GM18520 (cell line): ENCODE results near the gene UNC5C.
A peak's percentile ranks its signal among the peaks of the same experiment; 100 is the strongest.
"Not testable (repeated sequence)": the region's sequence is repeated elsewhere in the genome, so short reads cannot be mapped to it uniquely, and the experiment has no call there.

Experiments used
- ATAC-seq: cut with Tn5 transposase; IDR thresholded peaks from one replicate; pipeline ENCODE4 v1.9.1; 2021; ENCODE audit not compliant: unreplicated experiment

UNC5C gene

GRCh38 chr4:95183656-95184408 is 364.9 kb downstream of the UNC5C start:
- ATAC-seq, result no peak

- ATAC-seq, result no peak
Observed at GRCh38 chr4:95181996-95182306, 366.8 kb downstream of the UNC5C start.

- no peak for ATAC-seq
Observed at GRCh38 chr4:95181243-95181995, 367.4 kb downstream of the UNC5C start.

- ATAC-seq, result no peak
Observed at GRCh38 chr4:95180531-95181242, 368.1 kb downstream of the UNC5C start.

GRCh38 chr4:95178938-95179337 is 369.8 kb downstream of the UNC5C start:
- no peak for ATAC-seq

- ATAC-seq, result not testable (repeated sequence)
Observed at GRCh38 chr4:95171377-95171776, 377.4 kb downstream of the UNC5C start.

GRCh38 chr4:95170176-95170575 is 378.6 kb downstream of the UNC5C start:
- no peak for ATAC-seq

GRCh38 chr4:95167805-95168204 is 381.0 kb downstream of the UNC5C start:
- no peak for ATAC-seq

GRCh38 chr4:95165926-95166524 is 382.7 kb downstream of the UNC5C start:
- ATAC-seq, result peak; percentile 79

- ATAC-seq, result no peak
Observed at GRCh38 chr4:95162867-95163266, 385.9 kb downstream of the UNC5C start.

GRCh38 chr4:95161781-95162469 is 386.8 kb downstream of the UNC5C start:
- no peak for ATAC-seq

GRCh38 chr4:95159384-95159783 is 389.4 kb downstream of the UNC5C start:
- no peak for ATAC-seq

- ATAC-seq, result no peak
Observed at GRCh38 chr4:95158626-95159025, 390.1 kb downstream of the UNC5C start.

- ATAC-seq, result no peak
Observed at GRCh38 chr4:95158045-95158444, 390.7 kb downstream of the UNC5C start.

GRCh38 chr4:95157596-95157995 is 391.2 kb downstream of the UNC5C start:
- no peak for ATAC-seq

GRCh38 chr4:95156452-95156765 is 392.4 kb downstream of the UNC5C start:
- ATAC-seq, result no peak

GRCh38 chr4:95155759-95156451 is 392.9 kb downstream of the UNC5C start:
- no peak for ATAC-seq

GRCh38 chr4:95153182-95153581 is 395.6 kb downstream of the UNC5C start:
- ATAC-seq, result no peak

GRCh38 chr4:95151255-95151654 is 397.5 kb downstream of the UNC5C start:
- ATAC-seq, result no peak

GRCh38 chr4:95142932-95143331 is 405.8 kb downstream of the UNC5C start:
- ATAC-seq, result no peak

- no peak for ATAC-seq
Observed at GRCh38 chr4:95141361-95141760, 407.4 kb downstream of the UNC5C start.
